ENCODE results near the gene ZDHHC9. TPM values are rescaled to one million over a fixed set of nuclear protein-coding genes. Genes with fewer than 3 reads are reported as not detected.

The ZDHHC9 gene
- total and polyA plus RNA-seq, 2 of the 4 experiments (the other 2 are of a cell fraction) = 17.7 to 28.4 TPM

- H3K23ac ChIP-seq (ENCODE audit: low read depth, low read length) = no peak overlapping the region
- H3K4ac ChIP-seq (ENCODE audit: low read depth, low read length) = no peak overlapping the region
- no peak overlapping the region for H3K18ac ChIP-seq (ENCODE audit: low read depth, low read length)
- TF ChIP-seq FOS (IDR thresholded peaks at IDR 0.05; ENCODE audit: low read depth, low read length) = no peak
- TF ChIP-seq CTCF (conservative IDR thresholded peaks at IDR 0.05; ENCODE audit: low read depth, low read length) = no peak
- no peak for TF ChIP-seq SMC3 (IDR thresholded peaks at IDR 0.05; ENCODE audit: low read depth, low read length)
- TF ChIP-seq CHD1 (IDR thresholded peaks at IDR 0.05; ENCODE audit: low read depth, low read length) = no peak
- TF ChIP-seq NFE2L2 (IDR thresholded peaks at IDR 0.05; ENCODE audit: low read depth, low read length) = no peak
- TF ChIP-seq CEBPB (IDR thresholded peaks at IDR 0.05; ENCODE audit: low read depth, low read length) = no peak
- TF ChIP-seq RAD21 (IDR thresholded peaks at IDR 0.05; ENCODE audit: low read length) = no peak
- TF ChIP-seq MXI1 (IDR thresholded peaks at IDR 0.05; ENCODE audit: borderline replicate concordance, low read depth, low read length) = no peak
- TF ChIP-seq ELK1 (IDR thresholded peaks at IDR 0.05; ENCODE audit: borderline replicate concordance, low read depth, low read length) = no peak
- no peak for TF ChIP-seq MAZ (IDR thresholded peaks at IDR 0.05; ENCODE audit: borderline replicate concordance, low read depth, low read length)
- no peak for TF ChIP-seq RFX5 (IDR thresholded peaks at IDR 0.05; ENCODE audit: low read depth, low read length)
- TF ChIP-seq POLR2A (IDR thresholded peaks at IDR 0.05; ENCODE audit: low read depth, low read length) = no peak
- TF ChIP-seq USF2 (IDR thresholded peaks at IDR 0.05; ENCODE audit: low read depth, low read length) = no peak
- no peak for TF ChIP-seq BHLHE40 (IDR thresholded peaks at IDR 0.05; ENCODE audit: low read depth, low read length)
- no peak for TF ChIP-seq MAFK (IDR thresholded peaks at IDR 0.05; ENCODE audit: low read depth, low read length)
- no peak for TF ChIP-seq RCOR1 (IDR thresholded peaks at IDR 0.05; ENCODE audit: insufficient replicate concordance, low read length)
- no peak overlapping the region for H2BK20ac ChIP-seq (ENCODE audit: low read depth, low read length)
- H3K4me1 ChIP-seq (ENCODE audit: control insufficient read depth, insufficient read depth, low read length) = no peaks in the 10 kb centered on the region
- no peak overlapping the region for H2AFZ ChIP-seq (replicated peaks; ENCODE audit: low read length, poor library complexity)
- H2AK5ac ChIP-seq (ENCODE audit: low read depth, low read length) = no peak overlapping the region
- no CpG with 5 or more reads among the region's 3 CpGs for WGBS, 2 experiments (ENCODE audit: extremely low coverage in 2 of 2, insufficient read length in 1 of 2)
- ATAC-seq (ENCODE audit: low read depth) (no peak), DNase-seq (no peak)
- H3K9ac ChIP-seq (ENCODE audit: low read depth, low read length) = no peak overlapping the region
- H3K27me3 ChIP-seq (ENCODE audit: control insufficient read depth, insufficient read depth, low read length) = peaks cover 1% of the 10 kb centered on the region; the same call in 1 of the 2 replicates
- H2AK9ac ChIP-seq (replicated peaks; ENCODE audit: low read depth, low read length, poor library complexity) = no peak overlapping the region
- no peaks in the 10 kb centered on the region for H3K9me1 ChIP-seq (ENCODE audit: insufficient read depth, low read length)
- POLR2A ChIA-PET (ENCODE audit: unreplicated experiment) = no interaction called here
- H4K5ac ChIP-seq (ENCODE audit: low read depth, low read length) = no peak overlapping the region
- H3K56ac ChIP-seq (ENCODE audit: extremely low read depth, insufficient read depth, low read length) = no peak overlapping the region
- intact Hi-C loops (cut with micrococcal nuclease) (no loop called here), in situ Hi-C loops (cut with MboI; ENCODE audit: low sequenced_read_pairs) (no loop called here), dilution Hi-C loops (cut with HindIII; ENCODE audit: low sequenced_read_pairs, unreplicated experiment) (no loop called here)
- CTCF ChIA-PET = no interaction called here
- no peak overlapping the region for H3K27ac ChIP-seq (ENCODE audit: insufficient read depth, low read length)
- H3K9me3 ChIP-seq (ENCODE audit: control insufficient read depth, insufficient read depth, low read length) = no peaks in the 10 kb centered on the region
- no peak overlapping the region for H3K4me2 ChIP-seq (ENCODE audit: low read depth, low read length)
- no peaks in the 10 kb centered on the region for H3K79me1 ChIP-seq (ENCODE audit: low read depth in 1 of 2, low read length in 2 of 2)
- H2BK120ac ChIP-seq (ENCODE audit: low read depth, low read length) = no peak overlapping the region
- H2BK5ac ChIP-seq (ENCODE audit: low read depth, low read length, poor library complexity, severe bottlenecking) = no peak overlapping the region
- H3K4me3 ChIP-seq (ENCODE audit: insufficient read depth, low read depth, low read length) = no peak overlapping the region
- H3K14ac ChIP-seq (replicated peaks; ENCODE audit: low read depth, low read length) = no peak overlapping the region
- no peak overlapping the region for H2BK15ac ChIP-seq (ENCODE audit: low read depth, low read length)
- H4K20me1 ChIP-seq (ENCODE audit: insufficient read depth, low read length) = no peaks in the 10 kb centered on the region
- H3K36me3 ChIP-seq (ENCODE audit: control insufficient read depth, insufficient read depth, low read length) = no peaks in the 10 kb centered on the region; the same call in 1 of the 2 replicates
- BruUV-seq (replicated peaks) = no TSS peak
- no peak overlapping the region for H4K91ac ChIP-seq (ENCODE audit: insufficient read depth, low read depth, low read length)
- no peak overlapping the region for H4K8ac ChIP-seq (ENCODE audit: low read depth in 2 of 2, low read length in 2 of 2)
Measured at GRCh38 chrX:129798456-129798855, 45.2 kb downstream of the ZDHHC9 start.

Measured in IMR-90 (cell line).